GM21423 (cell line): Measurements from ENCODE around the gene SUZ12.
A peak's percentile ranks its signal among the peaks of the same experiment; 100 is the strongest.
"Not testable (repeated sequence)": the region's sequence is repeated elsewhere in the genome, so short reads cannot be mapped to it uniquely, and the experiment has no call there.

ENCODE experiments used
- ATAC-seq: cut with Tn5 transposase; IDR thresholded peaks from one replicate; pipeline ENCODE4 v1.9.1; 2021; ENCODE audit warnings: mild to moderate bottlenecking, moderate library complexity; ENCODE audit not compliant: unreplicated experiment

SUZ12 gene

GRCh38 chr17:31936615-31937609 is at the start of gene SUZ12:
SUZ12 (plus strand) TSS chr17:31937007; CDS start chr17:31937247, 240 bp downstream.
- peak; percentile 84 for ATAC-seq

GRCh38 chr17:31888124-31888523 is 48.7 kb upstream of the SUZ12 start:
- ATAC-seq = no peak

- ATAC-seq = peak; percentile 13
These were observed 35.9 kb upstream of the SUZ12 start for GRCh38 chr17:31900877-31901276.

- ATAC-seq = no peak
These were observed 34.1 kb upstream of the SUZ12 start for GRCh38 chr17:31902693-31903092.

- no peak for ATAC-seq
These were observed 33.4 kb upstream of the SUZ12 start for GRCh38 chr17:31903401-31903800.

GRCh38 chr17:31907342-31907962 is 29.4 kb upstream of the SUZ12 start:
- no peak for ATAC-seq

GRCh38 chr17:31908386-31908785 is 28.4 kb upstream of the SUZ12 start:
- ATAC-seq = no peak

GRCh38 chr17:31912705-31913104 is 24.1 kb upstream of the SUZ12 start:
- not testable (repeated sequence) for ATAC-seq

GRCh38 chr17:31915456-31916100 is 21.2 kb upstream of the SUZ12 start:
- ATAC-seq = no peak

- ATAC-seq = no peak
These were observed 20.2 kb upstream of the SUZ12 start for GRCh38 chr17:31916491-31917064.

GRCh38 chr17:31917065-31917529 is 19.7 kb upstream of the SUZ12 start:
- ATAC-seq = no peak

- not testable (repeated sequence) for ATAC-seq
These were observed 19.1 kb upstream of the SUZ12 start for GRCh38 chr17:31917721-31918120.

- no peak for ATAC-seq
These were observed 18.1 kb upstream of the SUZ12 start for GRCh38 chr17:31918701-31919128.

GRCh38 chr17:31919802-31920525 is 16.8 kb upstream of the SUZ12 start:
- no peak for ATAC-seq

GRCh38 chr17:31926100-31926729 is 10.6 kb upstream of the SUZ12 start:
- no peak for ATAC-seq

- no peak for ATAC-seq
These were observed 5.1 kb upstream of the SUZ12 start for GRCh38 chr17:31931756-31932155.

- ATAC-seq = no peak
These were observed 1.3 kb upstream of the SUZ12 start for GRCh38 chr17:31935512-31935911.

- not testable (repeated sequence) for ATAC-seq
These were observed 1.3 kb downstream of the SUZ12 start for GRCh38 chr17:31937926-31938641.

GRCh38 chr17:31941916-31942315 is 5.1 kb downstream of the SUZ12 start:
- not testable (repeated sequence) for ATAC-seq
